Activated T-cell treated with anti-CD3 and anti-CD28 coated beads for 4 hours (primary cell): Measurements from ENCODE around the gene CNTNAP2.

Source experiments
- DNase-seq: peaks from one replicate; pipeline ENCODE4 v3.0.0-alpha.2; 2020

The CNTNAP2 gene

DNA sequence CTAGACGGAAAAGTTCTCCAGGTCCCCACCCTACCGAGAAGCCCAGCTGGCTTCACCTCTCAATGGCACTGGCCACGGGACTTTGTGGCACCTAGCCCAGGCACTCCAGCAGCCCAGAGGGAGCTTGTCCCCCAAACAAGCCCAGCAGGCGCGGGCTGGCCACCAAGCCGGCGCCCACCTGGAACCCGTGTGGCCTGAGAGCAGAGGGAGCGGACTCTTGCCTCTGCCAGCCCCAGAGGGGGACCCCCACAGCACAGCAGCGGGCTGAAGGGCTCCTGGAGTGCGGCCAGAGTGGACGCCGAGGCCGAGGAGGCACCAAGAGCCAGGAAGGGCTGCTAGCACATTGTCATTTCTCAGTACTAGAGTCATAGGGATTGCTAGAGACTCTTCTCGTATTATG lies 671.4 kb downstream of the CNTNAP2 start:
- no peak for DNase-seq

- DNase-seq = no peak
Observed at GRCh38 chr7:146791344-146792285, 675.0 kb downstream of the CNTNAP2 start.

DNA sequence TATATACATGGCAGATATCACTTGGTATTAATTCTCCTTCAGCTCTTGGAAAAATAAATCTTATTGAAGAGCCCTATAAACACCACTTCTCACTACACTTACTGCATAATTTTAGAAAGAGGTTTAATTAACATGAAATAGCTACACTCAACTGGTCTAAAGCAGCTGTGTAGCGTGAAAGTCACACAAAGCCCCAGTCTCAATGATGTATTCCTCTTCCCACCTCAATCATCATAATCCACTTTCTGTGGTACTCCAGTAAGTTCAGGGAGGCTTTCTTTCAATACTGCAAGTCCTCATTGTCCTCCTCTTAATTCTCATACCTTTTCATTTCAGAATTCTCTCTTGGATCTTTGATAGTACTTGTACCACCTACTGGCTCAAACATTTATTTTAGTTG lies 688.0 kb downstream of the CNTNAP2 start:
- DNase-seq = no peak

DNA sequence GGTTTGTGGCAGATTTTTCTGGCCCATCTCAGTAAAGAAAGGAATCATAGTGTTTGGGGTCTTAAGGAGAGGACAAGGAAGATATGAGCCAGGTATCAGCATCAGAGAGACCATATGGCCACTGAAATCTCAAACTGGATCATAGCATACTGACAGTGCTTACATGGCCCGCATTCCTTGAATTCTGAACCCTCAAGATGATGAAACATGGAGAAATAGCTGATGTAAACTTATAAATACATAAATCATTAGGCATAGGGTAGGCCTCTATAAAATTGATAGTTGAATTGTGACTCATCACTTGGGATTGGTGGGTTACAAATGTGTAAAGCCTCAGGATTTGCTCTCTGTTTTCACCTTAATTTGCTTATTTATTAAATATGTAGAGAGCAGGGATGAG lies 688.5 kb downstream of the CNTNAP2 start:
- no peak for DNase-seq

DNA sequence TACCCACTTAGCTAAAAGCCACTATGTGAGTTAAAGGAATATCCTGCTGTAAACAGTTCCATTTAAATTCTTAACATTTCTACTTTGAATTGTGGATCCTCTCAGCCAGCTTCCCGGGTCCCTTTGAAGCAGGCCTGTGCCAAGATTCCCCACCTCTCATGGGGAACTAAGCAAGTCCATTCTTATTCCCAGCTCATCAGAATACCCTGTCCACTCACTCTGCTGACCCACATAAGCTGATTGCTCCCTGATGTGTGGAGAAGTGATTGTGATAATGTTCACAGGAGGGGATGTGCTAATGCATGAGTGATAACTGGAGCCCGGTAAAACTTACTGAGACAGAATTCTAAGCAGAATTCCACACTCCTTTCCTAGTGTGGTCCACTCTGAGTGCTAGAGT lies 709.7 kb downstream of the CNTNAP2 start:
- DNase-seq = no peak

DNA sequence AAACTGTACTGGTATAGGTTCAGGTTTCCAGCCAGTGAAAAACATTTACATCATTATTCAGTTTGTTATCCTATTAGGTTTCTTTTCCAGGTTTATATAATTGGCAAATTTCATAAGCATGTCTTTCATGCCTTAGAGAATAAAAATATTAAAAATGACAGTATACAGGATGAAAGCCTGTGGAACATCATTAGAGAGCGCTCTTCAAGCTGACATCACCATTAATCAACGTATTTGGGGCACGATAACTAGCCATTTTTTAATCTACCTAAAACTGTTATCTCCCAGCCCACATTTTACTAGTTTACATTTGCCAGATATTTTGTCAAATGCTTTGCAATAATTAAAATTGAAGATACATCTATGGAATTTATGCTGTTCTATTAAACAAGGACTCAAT lies 714.1 kb downstream of the CNTNAP2 start:
- DNase-seq = no peak

- no peak for DNase-seq
Observed at GRCh38 chr7:146831875-146832274, 715.3 kb downstream of the CNTNAP2 start.

- DNase-seq = no peak
Observed at GRCh38 chr7:146844405-146844804, 727.8 kb downstream of the CNTNAP2 start.

- DNase-seq = no peak
Observed at GRCh38 chr7:146858690-146859089, 742.1 kb downstream of the CNTNAP2 start.

- no peak for DNase-seq
Observed at GRCh38 chr7:146861701-146862100, 745.1 kb downstream of the CNTNAP2 start.

DNA sequence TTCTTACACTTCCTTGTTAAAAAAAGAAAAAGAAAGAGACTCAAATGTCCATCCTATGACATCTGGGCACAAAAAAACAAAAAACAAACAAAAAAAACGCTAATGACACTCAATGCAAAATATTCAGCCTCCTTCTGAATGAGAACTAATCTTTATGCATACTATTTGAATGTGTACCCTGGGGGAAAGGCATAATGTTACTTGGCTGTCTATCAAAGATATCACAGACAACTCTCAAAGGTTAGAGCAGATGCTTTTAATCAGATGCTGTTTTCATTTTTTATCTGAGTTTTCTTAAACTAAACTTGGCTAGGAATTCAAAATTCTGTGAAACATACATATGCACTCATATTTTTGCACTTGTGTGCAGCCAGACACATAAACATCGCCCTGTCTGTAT lies 745.8 kb downstream of the CNTNAP2 start:
- DNase-seq = no peak

GRCh38 chr7:146864644-146865043 lies 748.0 kb downstream of the CNTNAP2 start:
- DNase-seq = no peak

GRCh38 chr7:146865696-146866095 lies 749.1 kb downstream of the CNTNAP2 start:
- DNase-seq = no peak

DNA sequence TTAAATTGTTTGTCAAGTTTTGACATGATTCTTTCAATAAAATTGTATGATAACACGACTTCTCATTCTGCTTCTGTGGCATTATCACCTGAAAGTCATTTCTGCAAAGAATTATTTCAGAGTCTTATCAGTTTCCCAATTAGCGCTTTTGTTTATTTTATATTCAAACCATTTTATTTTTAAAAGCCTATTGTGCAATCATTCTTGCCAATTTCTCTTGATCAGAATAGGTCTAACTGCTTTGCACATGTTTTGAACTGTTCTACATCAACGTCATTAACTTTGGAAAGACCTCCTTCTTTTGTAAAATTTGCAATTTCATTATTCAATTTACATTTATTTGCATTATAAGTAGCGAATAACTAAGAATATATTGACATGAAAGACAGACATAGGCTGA lies 758.1 kb downstream of the CNTNAP2 start:
- no peak for DNase-seq

DNA sequence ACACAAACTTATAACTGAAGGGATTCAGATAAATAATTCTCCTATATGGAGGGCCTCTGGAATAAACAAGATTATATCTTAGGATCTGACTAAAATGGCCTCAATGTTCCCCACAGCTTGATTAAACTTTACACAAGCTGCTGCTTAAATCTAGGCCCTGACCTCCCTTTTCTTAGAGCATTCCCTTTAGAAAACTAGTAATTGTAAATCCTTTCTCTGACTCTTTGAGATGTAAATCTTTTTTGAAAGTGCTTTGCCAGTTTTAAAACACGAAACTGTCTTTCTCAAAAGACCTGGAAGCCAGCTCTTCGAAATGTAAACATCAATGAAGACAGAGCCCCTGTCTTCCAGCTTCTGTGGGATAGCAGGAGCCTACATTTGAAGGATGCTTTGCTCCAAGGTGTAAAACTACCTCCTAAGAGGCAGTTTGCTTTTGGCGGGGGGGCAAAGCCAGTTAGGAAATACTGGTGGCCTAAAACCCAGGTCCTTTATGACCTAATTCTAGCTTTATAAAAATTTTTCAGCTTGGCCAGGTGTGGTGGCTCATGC lies 758.7 kb downstream of the CNTNAP2 start:
- no peak for DNase-seq

DNA sequence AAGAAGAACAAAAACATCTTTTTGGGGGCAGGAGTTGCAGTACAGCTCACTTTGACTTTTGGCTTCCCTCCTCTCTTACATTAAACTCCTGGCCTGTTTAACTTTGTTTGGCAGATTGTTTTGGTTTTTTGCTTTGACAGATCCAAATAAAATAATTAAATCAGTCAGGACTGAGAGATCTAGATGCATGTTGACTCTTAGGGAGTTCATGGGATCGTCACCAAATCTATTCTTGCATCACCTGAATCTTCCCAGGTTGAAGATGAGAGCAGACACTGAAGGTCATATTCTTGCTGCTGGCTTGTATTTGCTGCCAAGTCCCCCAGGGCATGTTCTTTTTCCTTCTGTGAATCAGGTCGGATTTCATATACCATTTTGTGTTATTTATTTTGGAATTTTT lies 759.4 kb downstream of the CNTNAP2 start:
- DNase-seq = no peak

DNA sequence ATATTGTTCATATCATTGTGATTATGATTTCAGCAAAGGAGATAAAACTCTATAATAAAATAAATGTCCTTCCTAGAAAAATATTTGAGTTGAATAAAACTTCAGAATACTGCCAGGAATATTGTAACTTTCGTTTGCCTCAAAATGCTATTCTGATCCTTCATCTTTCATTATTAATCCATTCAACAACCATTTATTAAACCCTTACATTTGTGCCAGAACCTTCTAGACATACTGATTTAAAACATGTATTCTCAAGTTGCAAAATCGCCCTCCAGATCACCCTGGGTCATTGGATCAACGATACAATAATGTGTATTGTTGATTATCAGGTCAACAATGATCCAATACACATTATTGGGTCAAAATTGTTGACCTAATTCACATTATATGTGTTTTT lies 759.8 kb downstream of the CNTNAP2 start:
- DNase-seq = no peak

GRCh38 chr7:146878901-146879300 lies 762.3 kb downstream of the CNTNAP2 start:
- DNase-seq = no peak

DNA sequence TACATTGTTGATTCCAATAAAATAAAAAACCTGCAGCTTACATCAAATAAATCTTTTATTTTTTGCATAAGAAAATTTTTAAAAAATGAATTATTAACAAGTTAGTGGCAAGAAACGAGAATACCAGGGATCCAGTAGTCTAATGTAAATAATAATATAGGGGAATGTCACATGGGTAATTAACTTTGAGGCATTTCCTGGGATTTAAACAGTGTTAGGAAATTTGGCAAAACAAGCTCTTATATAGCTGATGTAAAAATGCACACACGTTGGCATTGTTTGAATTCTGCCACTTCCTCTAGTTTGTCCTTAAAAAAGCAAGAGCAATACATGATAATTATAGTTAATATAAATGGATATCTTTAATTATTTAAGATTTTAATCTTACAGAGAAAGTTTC lies 768.6 kb downstream of the CNTNAP2 start:
- no peak for DNase-seq

GRCh38 chr7:146889806-146890555 lies 773.4 kb downstream of the CNTNAP2 start:
- no peak for DNase-seq

DNA sequence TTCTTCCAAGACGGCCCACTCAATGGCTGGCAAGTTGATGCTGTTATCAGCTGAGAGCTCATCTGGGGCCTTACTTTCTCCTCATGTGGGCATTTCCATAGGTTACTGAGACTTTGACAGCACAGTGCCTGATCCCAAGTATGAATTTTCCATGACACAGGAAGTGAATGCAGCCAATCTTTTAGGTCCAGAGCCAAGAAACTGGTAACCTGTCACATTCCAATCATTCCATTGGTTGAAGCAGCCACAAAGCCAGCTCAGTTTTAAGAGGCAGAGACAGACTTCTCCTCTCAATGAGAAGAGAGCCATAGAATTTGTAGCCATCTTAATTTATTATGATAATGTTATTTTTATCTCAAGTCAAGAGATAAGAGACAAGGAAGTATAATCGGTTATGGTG lies 775.5 kb downstream of the CNTNAP2 start:
- DNase-seq = no peak

GRCh38 chr7:146894927-146895326 lies 778.3 kb downstream of the CNTNAP2 start:
- DNase-seq = no peak

DNA sequence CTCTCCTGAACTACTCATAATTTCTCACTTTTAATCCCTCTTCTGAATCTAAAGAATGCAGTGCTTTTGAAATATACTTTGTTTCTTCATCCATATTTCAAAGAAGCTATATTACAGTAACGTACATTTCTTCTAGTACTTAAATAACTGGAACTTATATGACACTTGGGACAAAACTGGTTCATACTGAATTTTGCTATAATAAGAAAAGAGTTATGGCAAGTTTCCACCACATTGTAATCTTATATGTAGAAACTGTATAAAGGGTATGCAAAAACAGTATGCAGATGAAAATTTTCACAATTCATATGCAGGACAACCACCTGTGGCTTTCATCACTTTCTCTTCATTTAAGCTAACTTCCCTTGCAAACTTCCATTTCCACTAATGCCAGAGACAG lies 785.7 kb downstream of the CNTNAP2 start:
- no peak for DNase-seq

GRCh38 chr7:146902728-146903127 lies 786.1 kb downstream of the CNTNAP2 start:
- no peak for DNase-seq
